ENCODE measurements around the gene ZNHIT3. TPM values are rescaled to one million over a fixed set of nuclear protein-coding genes. Genes with fewer than 3 reads are reported as not detected.

The ZNHIT3 gene
- total and polyA plus RNA-seq, 4 donors = 8.1 to 24.2 (median 19.1) TPM

DNA sequence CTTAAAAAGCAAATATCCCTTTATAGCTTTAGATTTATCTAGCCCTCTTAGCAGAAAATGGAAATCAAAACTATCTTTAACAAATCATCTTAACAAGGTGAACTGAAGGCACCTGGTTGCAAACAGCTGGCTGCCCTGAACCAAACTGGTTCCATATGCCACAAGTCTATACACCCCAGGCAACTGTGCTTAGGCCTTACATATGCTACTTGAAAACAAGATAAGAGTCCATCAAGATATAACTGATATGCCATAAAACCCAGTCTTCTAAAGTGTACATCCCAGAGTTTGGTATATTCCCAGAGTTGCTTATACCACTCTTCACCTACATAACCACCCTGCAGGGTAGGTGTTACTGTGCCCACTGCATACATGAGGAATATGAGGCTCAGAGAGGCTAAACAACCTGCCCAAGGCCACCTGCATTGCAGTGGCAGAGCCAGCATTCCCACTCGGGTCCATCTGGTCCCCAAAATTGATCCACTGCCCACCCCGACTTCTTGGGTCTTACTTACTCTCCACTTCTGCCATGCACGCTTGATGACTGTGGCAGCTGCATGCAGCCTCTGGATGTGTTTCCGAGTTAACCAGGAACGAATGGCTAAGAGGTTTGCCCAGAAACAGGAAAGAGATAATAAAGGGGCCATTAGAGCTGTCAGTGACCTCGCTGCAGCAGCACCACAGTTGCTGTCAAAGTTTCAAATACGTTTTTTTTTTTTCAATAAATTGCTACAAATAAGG lies 12.2 kb downstream of the ZNHIT3 start:
- TF ChIP-seq JUND (IDR thresholded peaks at IDR 0.05) (no peak), HNF4G (IDR thresholded peaks at IDR 0.05) (no peak)
- 79% methylated on average over 7 of the region's 7 CpGs for WGBS
- Histone ChIP-seq H3K27ac (ENCODE audit: low read depth in 1 of 2, low read length in 2 of 2) (no peak overlapping the region), H3K4me3 (ENCODE audit: low read depth in 1 of 3, low read length in 3 of 3) (no peak overlapping the region), H3K27me3 (ENCODE audit: control insufficient read depth in 4 of 4, insufficient read depth in 4 of 4, low read length in 3 of 4) (no peaks in the 10 kb centered on the region), H3K4me1 (ENCODE audit: control insufficient read depth in 4 of 4, insufficient read depth in 4 of 4, low read length in 3 of 4) (peaks cover 0 to 14% (median 12%) of the 10 kb centered on the region in 4 donors), H3K9ac (ENCODE audit: low read depth in 1 of 2, low read length in 2 of 2) (no peak overlapping the region), H3K36me3 (ENCODE audit: control insufficient read depth in 4 of 4, insufficient read depth in 3 of 4, low read depth in 1 of 4, low read length in 3 of 4) (peaks cover 0 to 62% (median 31%) of the 10 kb centered on the region in 4 donors), H3K9me3 (ENCODE audit: control insufficient read depth in 4 of 4, low read length in 3 of 4) (no peaks in the 10 kb centered on the region)
- no peak for DNase-seq (ENCODE audit: low spot score)

DNA sequence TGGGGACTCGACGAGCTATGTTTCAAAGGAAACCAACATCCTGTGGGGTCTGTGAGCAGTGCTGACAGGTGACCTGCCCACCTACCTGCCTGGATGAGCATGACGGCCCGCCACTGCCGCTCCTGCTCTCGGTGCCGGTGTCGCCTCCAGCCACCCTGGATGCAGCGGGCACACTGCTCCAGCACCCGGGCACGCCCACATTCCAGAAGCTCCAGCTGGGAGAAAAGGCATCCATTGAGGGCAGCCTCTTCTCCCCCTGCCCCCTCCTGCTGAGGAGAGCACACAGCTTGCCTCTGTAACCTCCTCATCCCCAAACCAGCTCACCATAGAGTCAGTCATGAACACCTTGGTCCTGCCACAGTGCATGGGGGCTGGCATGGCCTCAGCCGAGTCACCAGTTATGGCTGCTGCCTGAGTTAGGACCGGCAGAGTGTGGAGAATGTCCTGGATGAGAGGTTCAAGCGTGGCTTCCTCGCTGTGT lies 14.3 kb downstream of the ZNHIT3 start:
- Histone ChIP-seq H3K4me3 (ENCODE audit: low read depth in 1 of 3, low read length in 3 of 3) (no peak overlapping the region), H3K9me3 (ENCODE audit: control insufficient read depth in 4 of 4, low read length in 3 of 4) (no peaks in the 10 kb centered on the region), H3K27me3 (ENCODE audit: control insufficient read depth in 4 of 4, insufficient read depth in 4 of 4, low read length in 3 of 4) (no peaks in the 10 kb centered on the region), H3K36me3 (ENCODE audit: control insufficient read depth in 4 of 4, insufficient read depth in 3 of 4, low read depth in 1 of 4, low read length in 3 of 4) (peaks cover 3 to 58% (median 21%) of the 10 kb centered on the region in 4 donors), H3K4me1 (ENCODE audit: control insufficient read depth in 4 of 4, insufficient read depth in 4 of 4, low read length in 3 of 4) (no peaks in the 10 kb centered on the region), H3K9ac (ENCODE audit: low read depth in 1 of 2, low read length in 2 of 2) (no peak overlapping the region), H3K27ac (ENCODE audit: low read depth in 1 of 2, low read length in 2 of 2) (no peak overlapping the region)
- TF ChIP-seq YY1 (IDR thresholded peaks at IDR 0.05) (no peak), JUND (IDR thresholded peaks at IDR 0.05) (no peak), NR2F2 (IDR thresholded peaks at IDR 0.05) (no peak), GABPA (IDR thresholded peaks at IDR 0.05 in 1 of 2, conservative IDR thresholded peaks at IDR 0.05 in 1 of 2) (no peak), TAF1 (conservative IDR thresholded peaks at IDR 0.05) (no peak)
- TF ChIP-seq, protein P1, sequence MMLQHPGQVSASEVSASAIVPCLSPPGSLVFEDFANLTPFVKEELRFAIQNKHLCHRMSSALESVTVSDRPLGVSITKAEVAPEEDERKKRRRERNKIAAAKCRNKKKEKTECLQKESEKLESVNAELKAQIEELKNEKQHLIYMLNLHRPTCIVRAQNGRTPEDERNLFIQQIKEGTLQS (IDR thresholded peaks at IDR 0.05) = no peak
- TF ChIP-seq, protein P2, sequence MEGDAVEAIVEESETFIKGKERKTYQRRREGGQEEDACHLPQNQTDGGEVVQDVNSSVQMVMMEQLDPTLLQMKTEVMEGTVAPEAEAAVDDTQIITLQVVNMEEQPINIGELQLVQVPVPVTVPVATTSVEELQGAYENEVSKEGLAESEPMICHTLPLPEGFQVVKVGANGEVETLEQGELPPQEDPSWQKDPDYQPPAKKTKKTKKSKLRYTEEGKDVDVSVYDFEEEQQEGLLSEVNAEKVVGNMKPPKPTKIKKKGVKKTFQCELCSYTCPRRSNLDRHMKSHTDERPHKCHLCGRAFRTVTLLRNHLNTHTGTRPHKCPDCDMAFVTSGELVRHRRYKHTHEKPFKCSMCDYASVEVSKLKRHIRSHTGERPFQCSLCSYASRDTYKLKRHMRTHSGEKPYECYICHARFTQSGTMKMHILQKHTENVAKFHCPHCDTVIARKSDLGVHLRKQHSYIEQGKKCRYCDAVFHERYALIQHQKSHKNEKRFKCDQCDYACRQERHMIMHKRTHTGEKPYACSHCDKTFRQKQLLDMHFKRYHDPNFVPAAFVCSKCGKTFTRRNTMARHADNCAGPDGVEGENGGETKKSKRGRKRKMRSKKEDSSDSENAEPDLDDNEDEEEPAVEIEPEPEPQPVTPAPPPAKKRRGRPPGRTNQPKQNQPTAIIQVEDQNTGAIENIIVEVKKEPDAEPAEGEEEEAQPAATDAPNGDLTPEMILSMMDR (IDR thresholded peaks at IDR 0.05; ENCODE audit: low read depth, low read length, missing input control) = no peak
- TF ChIP-seq, protein P3, sequence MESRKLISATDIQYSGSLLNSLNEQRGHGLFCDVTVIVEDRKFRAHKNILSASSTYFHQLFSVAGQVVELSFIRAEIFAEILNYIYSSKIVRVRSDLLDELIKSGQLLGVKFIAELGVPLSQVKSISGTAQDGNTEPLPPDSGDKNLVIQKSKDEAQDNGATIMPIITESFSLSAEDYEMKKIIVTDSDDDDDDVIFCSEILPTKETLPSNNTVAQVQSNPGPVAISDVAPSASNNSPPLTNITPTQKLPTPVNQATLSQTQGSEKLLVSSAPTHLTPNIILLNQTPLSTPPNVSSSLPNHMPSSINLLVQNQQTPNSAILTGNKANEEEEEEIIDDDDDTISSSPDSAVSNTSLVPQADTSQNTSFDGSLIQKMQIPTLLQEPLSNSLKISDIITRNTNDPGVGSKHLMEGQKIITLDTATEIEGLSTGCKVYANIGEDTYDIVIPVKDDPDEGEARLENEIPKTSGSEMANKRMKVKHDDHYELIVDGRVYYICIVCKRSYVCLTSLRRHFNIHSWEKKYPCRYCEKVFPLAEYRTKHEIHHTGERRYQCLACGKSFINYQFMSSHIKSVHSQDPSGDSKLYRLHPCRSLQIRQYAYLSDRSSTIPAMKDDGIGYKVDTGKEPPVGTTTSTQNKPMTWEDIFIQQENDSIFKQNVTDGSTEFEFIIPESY (IDR thresholded peaks at IDR 0.05) = no peak
- TF ChIP-seq, protein P4, sequence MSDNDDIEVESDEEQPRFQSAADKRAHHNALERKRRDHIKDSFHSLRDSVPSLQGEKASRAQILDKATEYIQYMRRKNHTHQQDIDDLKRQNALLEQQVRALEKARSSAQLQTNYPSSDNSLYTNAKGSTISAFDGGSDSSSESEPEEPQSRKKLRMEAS (IDR thresholded peaks at IDR 0.05) = no peak
- 94% methylated on average over 15 of the region's 15 CpGs for WGBS
- no peak for DNase-seq (ENCODE audit: low spot score)

DNA sequence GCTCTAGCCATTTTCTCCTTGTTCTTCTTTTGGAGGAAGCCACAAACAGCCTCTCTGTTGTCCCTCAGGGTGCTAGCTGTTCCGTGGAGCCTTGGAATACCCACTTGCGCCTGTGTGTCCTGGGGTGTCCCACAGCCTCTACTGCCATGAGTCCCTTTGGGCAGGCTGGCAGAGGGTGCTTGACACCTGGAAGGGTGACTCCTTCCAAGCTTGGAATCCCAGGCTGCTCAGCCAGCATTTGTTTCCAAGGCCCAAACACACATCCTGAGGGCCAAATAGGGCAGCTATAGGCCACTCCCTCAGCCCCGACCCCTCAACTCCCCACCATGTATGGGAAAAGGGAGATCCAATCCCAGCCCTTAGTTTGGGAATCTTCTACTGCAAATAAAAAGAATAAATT lies 14.9 kb downstream of the ZNHIT3 start:
- 98% methylated on average over 3 of the region's 3 CpGs for WGBS
- no peaks in the 10 kb centered on the region for H3K4me1 ChIP-seq (ENCODE audit: control insufficient read depth in 4 of 4, insufficient read depth in 4 of 4, low read length in 3 of 4)
- no peak overlapping the region for H3K27ac ChIP-seq (ENCODE audit: low read depth in 1 of 2, low read length in 2 of 2)
- no peaks in the 10 kb centered on the region for H3K9me3 ChIP-seq (ENCODE audit: control insufficient read depth in 4 of 4, low read length in 3 of 4)
- H3K36me3 ChIP-seq (ENCODE audit: control insufficient read depth in 4 of 4, insufficient read depth in 3 of 4, low read depth in 1 of 4, low read length in 3 of 4) = peaks cover 2 to 56% (median 17%) of the 10 kb centered on the region in 4 donors
- DNase-seq (ENCODE audit: low spot score) = no peak
- no peak overlapping the region for H3K4me3 ChIP-seq (ENCODE audit: low read depth in 1 of 3, low read length in 3 of 3)
- no peak overlapping the region for H3K9ac ChIP-seq (ENCODE audit: low read depth in 1 of 2, low read length in 2 of 2)
- no peaks in the 10 kb centered on the region for H3K27me3 ChIP-seq (ENCODE audit: control insufficient read depth in 4 of 4, insufficient read depth in 4 of 4, low read length in 3 of 4)
- TF ChIP-seq YY1 (IDR thresholded peaks at IDR 0.05) (no peak), HNF4A (conservative IDR thresholded peaks at IDR 0.05) (no peak), RAD21 (IDR thresholded peaks at IDR 0.05) (no peak), JUND (IDR thresholded peaks at IDR 0.05) (no peak), GABPA (IDR thresholded peaks at IDR 0.05 in 1 of 2, conservative IDR thresholded peaks at IDR 0.05 in 1 of 2) (no peak), FOXA2 (IDR thresholded peaks at IDR 0.05) (no peak), HNF4G (IDR thresholded peaks at IDR 0.05) (no peak), TAF1 (conservative IDR thresholded peaks at IDR 0.05) (no peak), SP1 (IDR thresholded peaks at IDR 0.05) (no peak)
- TF ChIP-seq, protein P4 (IDR thresholded peaks at IDR 0.05) = no peak
- TF ChIP-seq, protein P2 (IDR thresholded peaks at IDR 0.05; ENCODE audit: low read depth, low read length, missing input control) = no peak
- TF ChIP-seq, protein P5, sequence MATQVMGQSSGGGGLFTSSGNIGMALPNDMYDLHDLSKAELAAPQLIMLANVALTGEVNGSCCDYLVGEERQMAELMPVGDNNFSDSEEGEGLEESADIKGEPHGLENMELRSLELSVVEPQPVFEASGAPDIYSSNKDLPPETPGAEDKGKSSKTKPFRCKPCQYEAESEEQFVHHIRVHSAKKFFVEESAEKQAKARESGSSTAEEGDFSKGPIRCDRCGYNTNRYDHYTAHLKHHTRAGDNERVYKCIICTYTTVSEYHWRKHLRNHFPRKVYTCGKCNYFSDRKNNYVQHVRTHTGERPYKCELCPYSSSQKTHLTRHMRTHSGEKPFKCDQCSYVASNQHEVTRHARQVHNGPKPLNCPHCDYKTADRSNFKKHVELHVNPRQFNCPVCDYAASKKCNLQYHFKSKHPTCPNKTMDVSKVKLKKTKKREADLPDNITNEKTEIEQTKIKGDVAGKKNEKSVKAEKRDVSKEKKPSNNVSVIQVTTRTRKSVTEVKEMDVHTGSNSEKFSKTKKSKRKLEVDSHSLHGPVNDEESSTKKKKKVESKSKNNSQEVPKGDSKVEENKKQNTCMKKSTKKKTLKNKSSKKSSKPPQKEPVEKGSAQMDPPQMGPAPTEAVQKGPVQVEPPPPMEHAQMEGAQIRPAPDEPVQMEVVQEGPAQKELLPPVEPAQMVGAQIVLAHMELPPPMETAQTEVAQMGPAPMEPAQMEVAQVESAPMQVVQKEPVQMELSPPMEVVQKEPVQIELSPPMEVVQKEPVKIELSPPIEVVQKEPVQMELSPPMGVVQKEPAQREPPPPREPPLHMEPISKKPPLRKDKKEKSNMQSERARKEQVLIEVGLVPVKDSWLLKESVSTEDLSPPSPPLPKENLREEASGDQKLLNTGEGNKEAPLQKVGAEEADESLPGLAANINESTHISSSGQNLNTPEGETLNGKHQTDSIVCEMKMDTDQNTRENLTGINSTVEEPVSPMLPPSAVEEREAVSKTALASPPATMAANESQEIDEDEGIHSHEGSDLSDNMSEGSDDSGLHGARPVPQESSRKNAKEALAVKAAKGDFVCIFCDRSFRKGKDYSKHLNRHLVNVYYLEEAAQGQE (IDR thresholded peaks at IDR 0.05) = no peak
